Mucosa of descending colon (tissue), 3 donors: ENCODE data around the gene SC5D. TPM values are rescaled to one million over a fixed set of nuclear protein-coding genes. Genes with fewer than 3 reads are reported as not detected.
A peak's percentile ranks its signal among the peaks of the same experiment; 100 is the strongest.

Experiments
- ATAC-seq: fragments of 200-7000 bp; cut with Tn5 transposase; one replicate; pipeline ENCODE4 v1.9.1; 2020; ENCODE audit warnings: mild to moderate bottlenecking, moderate library complexity
- DNase-seq, 3 donors: peaks; one replicate each; pipeline ENCODE4 v3.0.0-alpha.2; 2020
- H3K36me3 ChIP-seq: fragments of 200-600 bp; one replicate; pipeline ENCODE4 v1.8.0; 2021; ENCODE audit warnings: low read depth, mild to moderate bottlenecking
- H3K4me1 ChIP-seq: fragments of 200-600 bp; one replicate; pipeline ENCODE4 v1.8.0; 2021; ENCODE audit warnings: low read depth, mild to moderate bottlenecking
- H3K4me3 ChIP-seq: fragments of 200-600 bp; one replicate; pipeline ENCODE4 v1.8.0; 2021; ENCODE audit warnings: mild to moderate bottlenecking
- H3K9me3 ChIP-seq: fragments of 200-600 bp; one replicate; pipeline ENCODE4 v1.8.0; 2021; ENCODE audit warnings: mild to moderate bottlenecking
- intact Hi-C, 2 donors: fragments of 100-400 bp; cut with DNase I in 1 of 2; cut with micrococcal nuclease in 1 of 2; formaldehyde crosslinking; loops; one replicate each; pipeline versions ENCODE4 v1.11.0 to v1.11.1; 2022; cut with DNase I, micrococcal nuclease
- total RNA-seq, 3 donors: library from RNA; stranded (reverse); fragmentation: NEBNext Ultra II Directional in 2 of 3; extraction: Animal tissue kit (Norgen Biotek cat#: 25700) in 2 of 3; gene quantifications; one replicate each; pipeline versions ENCODE4 v1.2.1 to v1.2.4, GENCODE V29; 2021 to 2023
- TF ChIP-seq, protein P1 (sequence below): fragments of 200-600 bp; IDR thresholded peaks from one replicate; pipeline ENCODE4 v1.8.0; 2022; ENCODE audit warnings: antibody characterized with exemption, mild to moderate bottlenecking
- donor health status: DM: no; HTN: no; CAD: no; lungs with moderate emphysema.
- donor health status: DM: no; HTN: no; CAD: no.
- donor health status: DM: no; HTN: yes; CAD: no.

The SC5D gene
- total RNA-seq, 3 donors from 2014 or later = 37.6 to 45.9 (median 43.1) TPM

- Histone ChIP-seq H3K36me3 (no peaks in the 10 kb centered on the region), H3K4me1 (no peaks in the 10 kb centered on the region), H3K9me3 (no peaks in the 10 kb centered on the region), H3K4me3 (no peak overlapping the region)
- no peak for ATAC-seq
- TF ChIP-seq, protein P1, sequence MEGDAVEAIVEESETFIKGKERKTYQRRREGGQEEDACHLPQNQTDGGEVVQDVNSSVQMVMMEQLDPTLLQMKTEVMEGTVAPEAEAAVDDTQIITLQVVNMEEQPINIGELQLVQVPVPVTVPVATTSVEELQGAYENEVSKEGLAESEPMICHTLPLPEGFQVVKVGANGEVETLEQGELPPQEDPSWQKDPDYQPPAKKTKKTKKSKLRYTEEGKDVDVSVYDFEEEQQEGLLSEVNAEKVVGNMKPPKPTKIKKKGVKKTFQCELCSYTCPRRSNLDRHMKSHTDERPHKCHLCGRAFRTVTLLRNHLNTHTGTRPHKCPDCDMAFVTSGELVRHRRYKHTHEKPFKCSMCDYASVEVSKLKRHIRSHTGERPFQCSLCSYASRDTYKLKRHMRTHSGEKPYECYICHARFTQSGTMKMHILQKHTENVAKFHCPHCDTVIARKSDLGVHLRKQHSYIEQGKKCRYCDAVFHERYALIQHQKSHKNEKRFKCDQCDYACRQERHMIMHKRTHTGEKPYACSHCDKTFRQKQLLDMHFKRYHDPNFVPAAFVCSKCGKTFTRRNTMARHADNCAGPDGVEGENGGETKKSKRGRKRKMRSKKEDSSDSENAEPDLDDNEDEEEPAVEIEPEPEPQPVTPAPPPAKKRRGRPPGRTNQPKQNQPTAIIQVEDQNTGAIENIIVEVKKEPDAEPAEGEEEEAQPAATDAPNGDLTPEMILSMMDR = no peak
- intact Hi-C loops = no loop called here
- DNase-seq = no peak
These were observed 44.1 kb upstream of the SC5D start for GRCh38 chr11:121248496-121248895.

GRCh38 chr11:121249039-121249663 is 43.4 kb upstream of the SC5D start:
- H3K4me3 ChIP-seq = no peak overlapping the region
- no peaks in the 10 kb centered on the region for H3K9me3 ChIP-seq
- intact Hi-C loops = no loop called here
- no peaks in the 10 kb centered on the region for H3K36me3 ChIP-seq
- TF ChIP-seq, protein P1 = peak; percentile 49
- H3K4me1 ChIP-seq = no peaks in the 10 kb centered on the region
- DNase-seq (no peak), ATAC-seq (peak; percentile 64)

- Histone ChIP-seq H3K4me1 (no peaks in the 10 kb centered on the region), H3K9me3 (no peaks in the 10 kb centered on the region), H3K4me3 (no peak overlapping the region), H3K36me3 (no peaks in the 10 kb centered on the region)
- ATAC-seq = no peak
- TF ChIP-seq, protein P1 = no peak
- intact Hi-C loops = no loop called here
- no peak for DNase-seq
These were observed 41.7 kb upstream of the SC5D start for GRCh38 chr11:121250843-121251242.

- Histone ChIP-seq H3K9me3 (no peaks in the 10 kb centered on the region), H3K36me3 (no peaks in the 10 kb centered on the region), H3K4me3 (no peak overlapping the region), H3K4me1 (no peaks in the 10 kb centered on the region)
- TF ChIP-seq, protein P1 = no peak
- DNase-seq (no peak), ATAC-seq (no peak)
- intact Hi-C loops = no loop called here
These were observed 38.6 kb upstream of the SC5D start for GRCh38 chr11:121253951-121254350.

DNA sequence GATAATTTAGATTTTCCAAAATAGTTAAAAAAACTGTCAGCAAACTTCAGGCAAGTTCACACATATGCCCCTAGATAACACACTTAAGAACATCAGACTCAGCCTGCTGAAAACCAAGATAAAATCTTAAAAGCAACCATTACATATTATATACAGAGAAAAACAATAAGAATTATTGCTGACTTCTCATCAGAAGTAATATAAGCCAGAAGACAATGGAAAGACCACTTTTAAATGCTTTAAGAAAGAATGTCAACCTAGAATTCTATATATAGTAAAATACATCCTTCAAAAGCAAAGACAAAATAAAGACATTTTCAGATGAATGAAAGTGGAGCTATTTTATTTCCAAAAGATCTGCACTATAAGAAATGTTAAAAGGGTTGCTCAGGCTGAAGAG is 37.8 kb upstream of the SC5D start:
- DNase-seq (no peak), ATAC-seq (no peak)
- TF ChIP-seq, protein P1 = no peak
- no peaks in the 10 kb centered on the region for H3K36me3 ChIP-seq
- H3K9me3 ChIP-seq = no peaks in the 10 kb centered on the region
- intact Hi-C loops = no loop called here
- H3K4me1 ChIP-seq = no peaks in the 10 kb centered on the region
- no peak overlapping the region for H3K4me3 ChIP-seq
